Esophagus muscularis mucosa (tissue), 4 donors: ENCODE measurements around the gene NECTIN1.

ENCODE experiments used
- CTCF ChIP-seq, 3 experiments: fragments of 200-600 bp in 2 of 3; fragments of 450-650 bp in 1 of 3; sonication (generic) in 2 of 3; IDR thresholded peaks; one replicate each; pipeline ENCODE4 v1.5.1; 2017 to 2019; ENCODE audit warnings: antibody characterized with exemption in 3 of 3, mild to moderate bottlenecking in 2 of 3, moderate library complexity in 1 of 3
- EP300 ChIP-seq: sonication (generic); formaldehyde crosslinking; IDR thresholded peaks from one replicate; pipeline ENCODE4 v1.6.1; 2017; ENCODE audit warnings: antibody characterized with exemption
- POLR2A ChIP-seq: fragments of 450-650 bp; IDR thresholded peaks from one replicate; pipeline ENCODE4 v1.6.1; 2017; ENCODE audit warnings: antibody characterized with exemption, moderate library complexity, mild to moderate bottlenecking, low read depth

DNA sequence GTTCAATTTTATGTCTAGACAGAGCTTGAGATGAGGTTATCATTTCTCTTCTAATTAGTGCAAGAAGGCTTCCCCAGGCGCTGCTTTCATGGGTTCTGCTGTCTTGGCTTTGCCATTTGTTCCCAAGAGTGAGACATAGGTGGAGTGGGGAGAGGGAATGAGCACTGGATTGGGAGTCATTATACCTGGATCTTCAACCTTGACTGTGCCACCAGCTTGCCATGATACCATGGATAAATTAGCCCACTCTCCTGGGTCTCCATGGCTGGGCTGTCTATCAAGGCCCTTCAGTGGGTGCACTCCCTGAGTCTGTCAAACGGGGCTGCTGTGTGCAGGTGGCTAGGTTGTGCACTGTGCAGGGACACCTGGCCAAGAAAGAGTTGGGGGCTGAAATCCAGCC is 15.6 kb upstream of the NECTIN1 start:
- TF ChIP-seq CTCF (IDR thresholded peaks at IDR 0.05) = no peak
- TF ChIP-seq EP300 = no peak
- TF ChIP-seq POLR2A = no peak
